OCI-LY3 (cell line): Measurements from ENCODE around the gene LRRC3C.

Experiments used
- EZH2phosphoT487 ChIP-seq: fragments of 200-600 bp; shearing (Covaris generic); IDR thresholded peaks from 2 replicates; pipeline ENCODE4 v1.6.1; 2018; ENCODE audit warnings: antibody characterized with exemption, mixed run types, low read depth
- TF ChIP-seq, protein P1 (sequence below): fragments of 200-600, 300-600 bp; sonication (generic); IDR thresholded peaks from 2 replicates; pipeline ENCODE4 v1.5.1; 2014; ENCODE audit warnings: antibody characterized with exemption, low read length, low read depth

GRCh38 chr17:39926588-39927100 lies 888 bp upstream of the LRRC3C start:
- TF ChIP-seq, protein P1, sequence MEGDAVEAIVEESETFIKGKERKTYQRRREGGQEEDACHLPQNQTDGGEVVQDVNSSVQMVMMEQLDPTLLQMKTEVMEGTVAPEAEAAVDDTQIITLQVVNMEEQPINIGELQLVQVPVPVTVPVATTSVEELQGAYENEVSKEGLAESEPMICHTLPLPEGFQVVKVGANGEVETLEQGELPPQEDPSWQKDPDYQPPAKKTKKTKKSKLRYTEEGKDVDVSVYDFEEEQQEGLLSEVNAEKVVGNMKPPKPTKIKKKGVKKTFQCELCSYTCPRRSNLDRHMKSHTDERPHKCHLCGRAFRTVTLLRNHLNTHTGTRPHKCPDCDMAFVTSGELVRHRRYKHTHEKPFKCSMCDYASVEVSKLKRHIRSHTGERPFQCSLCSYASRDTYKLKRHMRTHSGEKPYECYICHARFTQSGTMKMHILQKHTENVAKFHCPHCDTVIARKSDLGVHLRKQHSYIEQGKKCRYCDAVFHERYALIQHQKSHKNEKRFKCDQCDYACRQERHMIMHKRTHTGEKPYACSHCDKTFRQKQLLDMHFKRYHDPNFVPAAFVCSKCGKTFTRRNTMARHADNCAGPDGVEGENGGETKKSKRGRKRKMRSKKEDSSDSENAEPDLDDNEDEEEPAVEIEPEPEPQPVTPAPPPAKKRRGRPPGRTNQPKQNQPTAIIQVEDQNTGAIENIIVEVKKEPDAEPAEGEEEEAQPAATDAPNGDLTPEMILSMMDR = no peak
- TF ChIP-seq EZH2phosphoT487 = no peak
